ENCODE data around the gene SLC27A4.

Gene SLC27A4

GRCh38 chr9:128371630-128372117 is 31.3 kb downstream of the SLC27A4 start:
- peak overlapping the region; percentile 95 for H3K4me3 ChIP-seq (ENCODE audit: low read depth, low read length)
- no peak for DNase-seq (ENCODE audit: low read depth, low spot score)
- in situ Hi-C loops (cut with HindIII; ENCODE audit: low sequenced_read_pairs) = no loop called here
- TF ChIP-seq, protein P1, sequence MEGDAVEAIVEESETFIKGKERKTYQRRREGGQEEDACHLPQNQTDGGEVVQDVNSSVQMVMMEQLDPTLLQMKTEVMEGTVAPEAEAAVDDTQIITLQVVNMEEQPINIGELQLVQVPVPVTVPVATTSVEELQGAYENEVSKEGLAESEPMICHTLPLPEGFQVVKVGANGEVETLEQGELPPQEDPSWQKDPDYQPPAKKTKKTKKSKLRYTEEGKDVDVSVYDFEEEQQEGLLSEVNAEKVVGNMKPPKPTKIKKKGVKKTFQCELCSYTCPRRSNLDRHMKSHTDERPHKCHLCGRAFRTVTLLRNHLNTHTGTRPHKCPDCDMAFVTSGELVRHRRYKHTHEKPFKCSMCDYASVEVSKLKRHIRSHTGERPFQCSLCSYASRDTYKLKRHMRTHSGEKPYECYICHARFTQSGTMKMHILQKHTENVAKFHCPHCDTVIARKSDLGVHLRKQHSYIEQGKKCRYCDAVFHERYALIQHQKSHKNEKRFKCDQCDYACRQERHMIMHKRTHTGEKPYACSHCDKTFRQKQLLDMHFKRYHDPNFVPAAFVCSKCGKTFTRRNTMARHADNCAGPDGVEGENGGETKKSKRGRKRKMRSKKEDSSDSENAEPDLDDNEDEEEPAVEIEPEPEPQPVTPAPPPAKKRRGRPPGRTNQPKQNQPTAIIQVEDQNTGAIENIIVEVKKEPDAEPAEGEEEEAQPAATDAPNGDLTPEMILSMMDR (IDR thresholded peaks at IDR 0.05; ENCODE audit: low read depth, low read length) = no peak

GRCh38 chr9:128372188-128372641 is 31.9 kb downstream of the SLC27A4 start:
- no peak for DNase-seq (ENCODE audit: low read depth, low spot score)
- in situ Hi-C loops (cut with HindIII; ENCODE audit: low sequenced_read_pairs) = no loop called here
- H3K4me3 ChIP-seq (ENCODE audit: low read depth, low read length) = peak overlapping the region; percentile 95
- TF ChIP-seq, protein P1 (IDR thresholded peaks at IDR 0.05; ENCODE audit: low read depth, low read length) = no peak

- in situ Hi-C loops (cut with HindIII; ENCODE audit: low sequenced_read_pairs) = no loop called here
- DNase-seq (ENCODE audit: low read depth, low spot score) = no peak
- H3K4me3 ChIP-seq (ENCODE audit: low read depth, low read length) = no peak overlapping the region
- TF ChIP-seq, protein P1 (IDR thresholded peaks at IDR 0.05; ENCODE audit: low read depth, low read length) = no peak
Observed at GRCh38 chr9:128372784-128373183, 32.5 kb downstream of the SLC27A4 start.

GRCh38 chr9:128374221-128374675 is 33.9 kb downstream of the SLC27A4 start:
- in situ Hi-C loops (cut with HindIII; ENCODE audit: low sequenced_read_pairs) = no loop called here

DNA sequence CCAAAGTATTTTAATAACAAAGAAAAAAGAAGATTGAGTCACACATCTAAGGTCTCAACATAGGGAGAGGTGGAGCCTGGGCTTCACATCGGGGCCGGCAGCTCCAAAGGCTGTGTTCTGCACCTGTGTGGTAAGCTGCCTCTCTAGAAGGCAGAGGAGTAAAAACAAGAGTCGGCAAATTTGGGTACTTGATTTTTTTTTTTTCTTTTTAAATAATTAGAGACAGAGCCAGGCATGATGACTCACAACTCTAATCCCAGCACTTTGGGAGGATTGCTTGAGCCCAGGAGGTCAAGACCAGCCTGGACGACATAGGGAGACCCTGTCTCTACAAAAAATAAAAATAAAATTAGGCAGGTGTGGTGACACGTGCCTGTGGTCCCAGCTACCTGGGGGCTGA is 35.5 kb downstream of the SLC27A4 start:
- no peak overlapping the region for H3K4me3 ChIP-seq (ENCODE audit: low read depth, low read length)
- no peak for DNase-seq (ENCODE audit: low read depth, low spot score)
- TF ChIP-seq, protein P1 (IDR thresholded peaks at IDR 0.05; ENCODE audit: low read depth, low read length) = no peak
- in situ Hi-C loops (cut with HindIII; ENCODE audit: low sequenced_read_pairs) = no loop called here

More at GRCh38 chr9:128374221-128374675, 33.9 kb downstream of the SLC27A4 start:
- TF ChIP-seq, protein P1 (IDR thresholded peaks at IDR 0.05; ENCODE audit: low read depth, low read length) = no peak
- DNase-seq (ENCODE audit: low read depth, low spot score) = no peak
- no peak overlapping the region for H3K4me3 ChIP-seq (ENCODE audit: low read depth, low read length)

DNA sequence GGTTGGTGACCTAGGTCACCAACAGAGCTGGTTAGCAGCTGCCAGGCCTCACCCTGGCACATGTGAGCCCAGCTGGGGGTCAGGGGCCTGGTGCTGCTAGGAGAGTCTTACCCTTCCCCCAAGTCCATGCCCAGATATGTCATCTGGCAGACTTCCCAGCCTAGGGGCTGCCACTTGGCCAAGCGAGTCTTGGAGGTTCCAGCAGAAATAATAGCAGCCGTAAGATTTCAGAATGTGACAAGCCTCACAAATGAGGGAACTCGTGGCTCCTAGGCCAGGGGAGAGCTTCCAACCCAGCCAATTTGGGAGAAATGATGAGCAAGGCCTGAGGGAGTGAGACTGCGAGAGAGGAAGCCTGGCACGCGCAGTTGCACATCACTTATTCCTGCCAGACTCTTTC is 41.9 kb downstream of the SLC27A4 start:
- no peak overlapping the region for H3K4me3 ChIP-seq (ENCODE audit: low read depth, low read length)
- TF ChIP-seq, protein P1 (IDR thresholded peaks at IDR 0.05; ENCODE audit: low read depth, low read length) = no peak
- DNase-seq (ENCODE audit: low read depth, low spot score) = no peak
- in situ Hi-C loops (cut with HindIII; ENCODE audit: low sequenced_read_pairs) = no loop called here
